Spleen (tissue), 7 donors: Measurements from ENCODE around the gene C19orf44.

ENCODE experiments used
- CTCF ChIP-seq, 11 experiments: fragments of 200-600 bp in 7 of 11; fragments of 450-650 bp in 4 of 11; sonication (generic) in 4 of 11; IDR thresholded peaks in 8 of 11; conservative IDR thresholded peaks in 3 of 11; 1 replicate in 7 of 11; 2 replicates in 4 of 11; pipeline versions ENCODE4 v1.4.0 to v1.8.0; 2016 to 2021; ENCODE audit warnings: antibody characterized with exemption in 11 of 11, inconsistent platforms in 4 of 11, mild to moderate bottlenecking in 1 of 11
- POLR2A ChIP-seq, 3 donors: fragments of 450-650 bp; IDR thresholded peaks; one replicate each; pipeline ENCODE4 v1.5.1; 2017; ENCODE audit warnings: antibody characterized with exemption in 3 of 3, mild to moderate bottlenecking in 1 of 3
- donor health status: DM: no; HTN: no; CAD: no; lungs with moderate emphysema.
- donor health status: DM: no; HTN: no; CAD: no.
- donor health status: DM: no; HTN: no; CAD: no.

GRCh38 chr19:16525751-16526481 lies 29.7 kb downstream of the C19orf44 start:
- no peak for TF ChIP-seq CTCF (IDR thresholded peaks at IDR 0.05 in 8 of 11, conservative IDR thresholded peaks at IDR 0.05 in 3 of 11)
- TF ChIP-seq POLR2A (IDR thresholded peaks at IDR 0.05) = no peak
